Trophoblast cell (in vitro differentiated cells and primary cell): ENCODE data around the gene COL11A2.

Experiments used
- DNase-seq, 2 donors: peaks; one replicate each; pipeline ENCODE4 v3.0.0-alpha.2; 2016
- H2AFZ ChIP-seq: 2 replicates; pipeline ENCODE4 v1.6.1; 2013; ENCODE audit warnings: low read length, moderate library complexity, mild to moderate bottlenecking; ENCODE audit not compliant: insufficient read depth, poor library complexity
- H2AK5ac ChIP-seq: 2 replicates; pipeline ENCODE4 v1.6.1; 2013; ENCODE audit warnings: mild to moderate bottlenecking, low read length
- H2BK120ac ChIP-seq: 2 replicates; pipeline ENCODE4 v1.6.1; 2013; ENCODE audit warnings: low read length, mild to moderate bottlenecking, moderate library complexity; ENCODE audit not compliant: insufficient read depth, poor library complexity
- H2BK12ac ChIP-seq: 2 replicates; pipeline ENCODE4 v1.6.1; 2013; ENCODE audit warnings: mild to moderate bottlenecking, low read length, moderate library complexity
- H2BK5ac ChIP-seq: 2 replicates; pipeline ENCODE4 v1.6.1; 2013; ENCODE audit warnings: low read length, low read depth, moderate library complexity, mild to moderate bottlenecking; ENCODE audit not compliant: poor library complexity
- H3K14ac ChIP-seq: 2 replicates; pipeline ENCODE4 v1.6.1; 2013; ENCODE audit warnings: mild to moderate bottlenecking, low read length
- H3K18ac ChIP-seq: 2 replicates; pipeline ENCODE4 v1.6.1; 2013; ENCODE audit warnings: mild to moderate bottlenecking, low read length
- H3K23ac ChIP-seq: 2 replicates; pipeline ENCODE4 v1.6.1; 2013; ENCODE audit warnings: low read length
- H3K27ac ChIP-seq: 2 replicates; pipeline ENCODE4 v1.5.1; 2013; ENCODE audit warnings: low read depth, mild to moderate bottlenecking, inconsistent platforms, low read length, moderate library complexity
- H3K27me3 ChIP-seq: 2 replicates; pipeline ENCODE4 v1.6.1; 2013; ENCODE audit warnings: inconsistent platforms, mild to moderate bottlenecking, low read length, moderate library complexity; ENCODE audit not compliant: insufficient read depth
- H3K36me3 ChIP-seq, 2 experiments: 1 replicate in 1 of 2; 2 replicates in 1 of 2; pipeline ENCODE4 v1.6.1; 2013; ENCODE audit warnings: low read length in 2 of 2, mild to moderate bottlenecking in 2 of 2, moderate library complexity in 1 of 2; ENCODE audit not compliant: insufficient read depth in 2 of 2, control insufficient read depth in 1 of 2
- H3K4ac ChIP-seq: 2 replicates; pipeline ENCODE4 v1.6.1; 2013; ENCODE audit warnings: low read depth, mild to moderate bottlenecking, low read length, moderate library complexity
- H3K4me1 ChIP-seq, 2 experiments: 1 replicate in 1 of 2; 2 replicates in 1 of 2; pipeline ENCODE4 v1.6.1; 2013; ENCODE audit warnings: low read length in 2 of 2, mild to moderate bottlenecking in 2 of 2, moderate library complexity in 1 of 2; ENCODE audit not compliant: insufficient read depth in 2 of 2, control insufficient read depth in 1 of 2
- H3K4me2 ChIP-seq: 2 replicates; pipeline ENCODE4 v1.6.1; 2013; ENCODE audit warnings: inconsistent platforms, mild to moderate bottlenecking, low read length, moderate library complexity
- H3K4me3 ChIP-seq: 2 replicates; pipeline ENCODE4 v1.5.1; 2013; ENCODE audit warnings: mild to moderate bottlenecking, low read depth, low read length, inconsistent platforms
- H3K79me1 ChIP-seq: one replicate; pipeline ENCODE4 v1.6.1; 2013; ENCODE audit warnings: low read length
- H3K79me2 ChIP-seq: 2 replicates; pipeline ENCODE4 v1.6.1; 2013; ENCODE audit warnings: low read length, mild to moderate bottlenecking; ENCODE audit not compliant: control insufficient read depth, insufficient read depth, poor library complexity
- H3K9ac ChIP-seq: 2 replicates; pipeline ENCODE4 v1.6.1; 2013; ENCODE audit warnings: mild to moderate bottlenecking, low read length
- H3K9me3 ChIP-seq: 2 replicates; pipeline ENCODE4 v1.6.1; 2013; ENCODE audit warnings: low read depth, mild to moderate bottlenecking, control low read depth, inconsistent platforms, low read length; ENCODE audit not compliant: insufficient read depth
- H4K12ac ChIP-seq: 2 replicates; pipeline ENCODE4 v1.6.1; 2013; ENCODE audit warnings: low read depth, mild to moderate bottlenecking, low read length, moderate library complexity
- H4K8ac ChIP-seq: 2 replicates; pipeline ENCODE4 v1.6.1; 2013; ENCODE audit warnings: low read depth, mild to moderate bottlenecking, low read length, moderate library complexity
- H4K91ac ChIP-seq: one replicate; pipeline ENCODE4 v1.6.1; 2013; ENCODE audit warnings: low read depth, mild to moderate bottlenecking, low read length, moderate library complexity
- WGBS: extraction: QIAGEN DNeasy Blood & Tissue Kit; methylation state at CpG from one replicate; pipeline ENCODE4 v1.1.7; 2013; ENCODE audit warnings: missing lambda C conversion rate; ENCODE audit not compliant: insufficient read length, insufficient coverage; ENCODE audit errors: extremely low coverage; 5-methylcytosine and 5-hydroxymethylcytosine counted together

The COL11A2 gene

GRCh38 chr6:33164665-33165373, 27.4 kb downstream of the COL11A2 start:
- Histone ChIP-seq H3K4me3 (no peak overlapping the region), H3K18ac (no peak overlapping the region), H3K27ac (no peak overlapping the region), H4K8ac (no peak overlapping the region), H2BK12ac (no peak overlapping the region), H3K27me3 (no peaks in the 10 kb centered on the region), H3K79me1 (peaks cover 3% of the 10 kb centered on the region), H2BK120ac (no peak overlapping the region), H3K14ac (no peak overlapping the region), H3K36me3 (no peaks in the 10 kb centered on the region), H3K4ac (no peak overlapping the region), H3K9ac (no peak overlapping the region), H2AFZ (no peak overlapping the region), H3K79me2 (no peaks in the 10 kb centered on the region), H4K91ac (no peak overlapping the region), H3K23ac (no peak overlapping the region), H3K4me2 (no peak overlapping the region), H2AK5ac (no peak overlapping the region), H3K9me3 (no peaks in the 10 kb centered on the region), H2BK5ac (no peak overlapping the region), H3K4me1 (peaks cover 0 to 4% of the 10 kb centered on the region in 2 experiments), H4K12ac (no peak overlapping the region)
- DNase-seq: no peak
- no CpG with 5 or more reads among the region's 14 CpGs for WGBS

DNA sequence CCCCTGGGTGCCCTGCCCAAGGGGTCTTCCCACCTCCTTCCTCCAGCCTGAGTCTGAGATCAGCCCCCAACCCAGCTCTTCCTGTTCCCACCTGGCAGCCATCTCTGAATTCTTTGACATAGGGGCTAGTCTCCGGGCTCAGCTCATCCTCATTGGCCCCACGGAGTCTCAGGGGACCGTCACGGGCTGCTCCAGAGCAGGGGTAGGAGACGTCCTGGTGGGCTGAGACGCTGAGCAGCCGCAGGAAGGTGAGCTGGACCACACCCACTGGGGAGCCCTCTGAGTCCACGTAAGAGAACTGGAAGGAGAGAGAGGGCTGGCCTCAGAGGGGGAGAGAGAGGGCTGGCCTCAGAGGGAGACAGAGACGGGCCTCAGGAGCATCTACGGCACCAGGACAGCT, 28.1 kb downstream of the COL11A2 start:
- Histone ChIP-seq H2BK12ac (no peak overlapping the region), H2BK120ac (no peak overlapping the region), H3K18ac (no peak overlapping the region), H3K9ac (no peak overlapping the region), H3K4me1 (peaks cover 0 to 4% of the 10 kb centered on the region in 2 experiments), H3K27ac (no peak overlapping the region), H4K91ac (no peak overlapping the region), H3K79me1 (peaks cover 3% of the 10 kb centered on the region), H3K9me3 (no peaks in the 10 kb centered on the region), H3K14ac (no peak overlapping the region), H3K4me2 (no peak overlapping the region), H3K36me3 (no peaks in the 10 kb centered on the region), H2BK5ac (no peak overlapping the region), H2AK5ac (no peak overlapping the region), H3K4me3 (no peak overlapping the region), H4K12ac (no peak overlapping the region), H3K23ac (no peak overlapping the region), H3K79me2 (no peaks in the 10 kb centered on the region), H4K8ac (no peak overlapping the region), H3K27me3 (no peaks in the 10 kb centered on the region), H2AFZ (no peak overlapping the region), H3K4ac (no peak overlapping the region)
- WGBS: no CpG with 5 or more reads among the region's 10 CpGs
- no peak for DNase-seq

DNA sequence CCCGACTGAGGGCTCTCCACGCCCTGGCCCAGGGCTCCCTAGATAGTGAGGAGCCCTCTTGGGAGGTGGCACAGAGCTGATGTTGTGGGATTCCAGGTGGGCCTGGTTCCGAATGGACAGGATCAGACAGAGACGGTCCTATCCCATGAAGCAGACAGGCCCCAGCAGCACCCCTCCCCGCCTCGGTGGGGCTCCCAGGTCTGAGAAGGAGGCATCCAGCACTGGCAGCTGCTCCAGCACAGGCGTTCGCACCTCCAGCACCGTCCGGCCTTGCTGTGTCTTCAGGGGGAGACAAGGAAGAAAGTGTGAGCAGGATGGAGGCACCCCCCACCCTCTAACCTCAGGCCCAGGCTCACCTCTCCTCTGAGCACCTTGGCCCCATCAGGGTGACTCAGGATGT, 28.7 kb downstream of the COL11A2 start:
- H3K4me3 ChIP-seq: no peak overlapping the region
- no peaks in the 10 kb centered on the region for H3K9me3 ChIP-seq
- H3K36me3 ChIP-seq: no peaks in the 10 kb centered on the region
- H2AFZ ChIP-seq: no peak overlapping the region
- H3K79me2 ChIP-seq: no peaks in the 10 kb centered on the region
- H3K18ac ChIP-seq: no peak overlapping the region
- no peak overlapping the region for H3K4ac ChIP-seq
- no peaks in the 10 kb centered on the region for H3K27me3 ChIP-seq
- no peak overlapping the region for H4K91ac ChIP-seq
- H4K8ac ChIP-seq: no peak overlapping the region
- H2BK5ac ChIP-seq: no peak overlapping the region
- H3K9ac ChIP-seq: no peak overlapping the region
- WGBS: no CpG with 5 or more reads among the region's 10 CpGs
- no peak overlapping the region for H3K14ac ChIP-seq
- no peak overlapping the region for H4K12ac ChIP-seq
- peaks cover 0 to 4% of the 10 kb centered on the region in 2 experiments for H3K4me1 ChIP-seq
- no peak overlapping the region for H2BK12ac ChIP-seq
- H3K27ac ChIP-seq: no peak overlapping the region
- no peak overlapping the region for H3K23ac ChIP-seq
- no peak overlapping the region for H2AK5ac ChIP-seq
- H2BK120ac ChIP-seq: no peak overlapping the region
- no peak overlapping the region for H3K4me2 ChIP-seq
- peaks cover 3% of the 10 kb centered on the region for H3K79me1 ChIP-seq
- no peak for DNase-seq

DNA sequence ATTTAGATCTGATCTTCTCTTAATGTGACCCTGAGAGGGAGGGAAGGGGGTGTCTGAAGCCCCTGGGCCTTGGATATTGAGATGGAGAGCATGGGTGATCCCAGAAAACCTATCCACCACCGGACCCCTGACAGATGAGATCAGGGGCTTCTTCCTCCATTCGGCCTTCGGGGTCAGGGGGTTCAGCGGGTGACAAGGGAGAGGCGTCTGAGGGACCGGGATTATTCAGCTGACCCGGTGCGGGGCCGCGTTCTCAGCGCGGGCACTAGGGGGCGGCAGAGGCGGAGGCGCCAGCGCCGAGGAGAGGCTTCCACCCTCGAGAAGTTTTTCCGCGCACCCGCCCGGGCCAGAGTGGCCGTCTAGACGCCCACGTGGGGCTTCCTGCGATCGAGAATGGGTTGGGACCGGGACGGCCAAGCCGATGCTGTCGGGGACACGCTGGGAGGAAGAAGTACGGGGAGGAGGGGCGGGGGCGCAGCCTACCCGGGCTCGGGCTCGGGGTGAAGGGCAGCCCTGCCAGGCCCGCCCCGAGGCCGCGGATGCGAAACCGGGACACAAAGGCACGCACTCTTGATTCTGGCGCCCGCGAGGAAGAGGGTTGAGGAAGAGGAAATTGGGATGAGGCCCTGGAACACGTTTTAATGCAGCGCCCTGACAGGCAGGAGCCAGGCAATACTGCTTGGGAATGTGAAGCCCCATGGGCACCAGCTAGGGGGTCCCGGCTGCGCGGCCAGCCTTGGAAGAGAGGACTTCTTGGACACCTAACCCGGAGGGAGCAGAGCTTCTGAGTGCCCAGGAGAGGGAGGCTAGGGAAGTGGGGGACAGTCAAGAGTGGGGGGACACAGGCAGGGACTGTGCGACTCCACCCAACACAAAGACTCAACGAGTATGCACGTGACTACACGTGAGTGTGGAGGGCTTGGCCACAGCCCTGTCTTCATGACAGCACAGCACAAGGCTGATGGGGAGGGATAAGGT, 30.6 kb downstream of the COL11A2 start:
- Histone ChIP-seq H3K4me2 (peak overlapping the region; percentile 86), H3K9ac (no peak overlapping the region), H3K18ac (no peak overlapping the region), H3K23ac (no peak overlapping the region), H2BK12ac (no peak overlapping the region), H3K4ac (no peak overlapping the region), H3K79me1 (peaks cover 3% of the 10 kb centered on the region), H3K9me3 (no peaks in the 10 kb centered on the region), H4K8ac (peak overlapping the region; percentile 80), H2AK5ac (no peak overlapping the region), H4K12ac (peak overlapping the region; percentile 0), H2AFZ (peak overlapping the region; percentile 31), H3K36me3 (no peaks in the 10 kb centered on the region), H3K79me2 (no peaks in the 10 kb centered on the region), H3K4me1 (peaks cover 0 to 4% of the 10 kb centered on the region in 2 experiments), H2BK5ac (no peak overlapping the region), H3K4me3 (peak overlapping the region; percentile 69), H3K27me3 (no peaks in the 10 kb centered on the region), H3K14ac (peak overlapping the region; percentile 5), H4K91ac (no peak overlapping the region), H2BK120ac (no peak overlapping the region), H3K27ac (no peak overlapping the region)
- peak; percentile 55 to 79 for DNase-seq
- no CpG with 5 or more reads among the region's 58 CpGs for WGBS
